HG02852 (cell line): ENCODE data around the gene EXOC3L4.

Source experiments
- ATAC-seq: cut with Tn5 transposase; IDR thresholded peaks from one replicate; pipeline ENCODE4 v1.9.1; 2021; ENCODE audit warnings: mild to moderate bottlenecking, moderate library complexity; ENCODE audit not compliant: unreplicated experiment

The EXOC3L4 gene

DNA sequence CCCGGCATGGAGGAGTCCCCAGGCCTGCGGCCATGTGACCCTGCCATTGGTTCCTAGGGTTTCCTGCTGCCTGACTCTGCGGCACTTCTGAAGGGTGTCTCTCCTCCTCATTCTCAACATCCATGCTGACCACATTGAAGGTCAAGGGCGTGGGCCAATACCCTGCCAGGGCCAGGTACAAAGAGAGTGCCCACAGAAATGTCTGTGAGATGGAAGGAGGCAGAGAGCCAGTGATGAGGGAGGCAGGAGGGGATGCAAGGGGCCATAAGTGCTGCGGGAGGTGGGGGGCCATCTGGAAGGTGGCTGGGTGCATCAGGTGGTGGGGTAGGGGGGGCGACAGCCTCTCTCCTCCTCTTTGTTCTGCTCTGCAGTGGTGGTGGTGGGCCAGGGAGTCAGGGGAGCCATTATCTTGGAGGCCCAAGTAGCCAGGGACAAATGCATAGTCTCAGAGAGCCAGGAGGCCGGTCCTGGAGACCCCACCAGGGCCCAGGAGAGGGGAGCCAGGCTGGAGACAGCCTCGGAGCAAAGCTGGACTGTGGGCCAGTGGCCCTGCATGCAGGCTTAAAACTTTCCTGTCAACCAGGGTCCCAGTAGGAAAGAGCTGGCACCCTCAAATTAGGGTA, 24.2 kb upstream of the EXOC3L4 start:
- no peak for ATAC-seq

DNA sequence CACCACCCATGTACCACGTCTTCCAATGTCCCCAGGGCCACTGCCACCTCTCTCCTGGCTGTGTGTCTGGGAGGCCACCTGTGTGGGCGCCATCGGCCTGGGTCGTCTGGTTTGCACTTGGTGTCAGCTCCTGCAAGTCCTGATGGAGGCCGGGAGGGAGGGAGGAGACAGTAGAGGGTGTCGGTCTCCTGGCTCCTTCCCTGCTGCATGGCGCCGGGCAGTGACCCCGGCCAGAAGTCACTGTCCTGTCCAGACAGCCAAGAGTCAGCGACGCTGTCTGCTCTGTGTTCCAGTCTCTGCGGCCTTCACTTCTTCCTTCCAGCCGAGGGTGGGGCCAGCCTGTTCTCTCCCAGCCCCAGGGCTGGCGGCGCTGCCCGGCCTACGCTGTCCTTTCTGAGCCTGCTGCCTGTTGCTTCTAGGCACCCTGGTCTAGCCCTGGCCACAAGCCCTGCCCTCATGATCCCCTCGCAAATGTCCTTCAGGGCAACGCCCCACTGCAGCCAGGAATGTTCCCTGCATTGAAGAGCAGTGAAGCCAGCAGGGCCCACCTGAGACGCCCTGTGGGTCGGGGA, 23.5 kb upstream of the EXOC3L4 start:
- ATAC-seq: no peak

DNA sequence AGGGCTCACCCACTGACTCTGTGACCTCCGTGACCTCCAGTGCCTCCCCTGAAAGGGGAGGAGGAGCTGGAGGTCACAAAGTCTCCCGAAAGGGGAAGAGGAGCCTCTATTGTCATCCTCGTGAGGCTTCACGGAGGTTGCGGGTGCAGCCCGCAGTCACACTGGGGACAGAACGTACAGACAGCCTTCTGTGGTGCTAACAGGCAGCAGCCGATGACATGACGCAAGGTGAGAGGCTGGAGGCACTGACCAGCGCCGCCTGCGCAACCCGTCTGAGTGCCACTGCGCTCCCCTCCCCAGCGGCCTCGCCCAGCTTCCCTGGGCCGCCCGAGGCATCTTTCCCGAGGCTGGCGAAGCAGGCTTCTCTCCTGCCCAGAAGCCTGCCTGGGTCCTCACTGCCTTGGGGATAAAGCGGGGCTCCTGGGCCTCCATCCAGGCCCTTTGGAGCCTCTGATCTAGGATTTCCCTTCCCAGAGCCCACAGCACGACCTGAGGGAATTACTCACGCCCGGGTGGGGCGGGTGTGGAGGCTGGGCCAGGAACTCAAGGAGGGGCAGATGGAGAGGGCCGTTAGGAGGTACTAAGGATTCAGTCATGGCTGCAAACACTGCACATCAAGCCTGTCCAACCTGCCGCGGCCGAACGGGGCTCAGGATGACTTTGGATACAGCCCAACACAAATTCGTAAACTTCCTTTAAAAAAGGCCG, 22.8 kb upstream of the EXOC3L4 start:
- ATAC-seq: no peak

DNA sequence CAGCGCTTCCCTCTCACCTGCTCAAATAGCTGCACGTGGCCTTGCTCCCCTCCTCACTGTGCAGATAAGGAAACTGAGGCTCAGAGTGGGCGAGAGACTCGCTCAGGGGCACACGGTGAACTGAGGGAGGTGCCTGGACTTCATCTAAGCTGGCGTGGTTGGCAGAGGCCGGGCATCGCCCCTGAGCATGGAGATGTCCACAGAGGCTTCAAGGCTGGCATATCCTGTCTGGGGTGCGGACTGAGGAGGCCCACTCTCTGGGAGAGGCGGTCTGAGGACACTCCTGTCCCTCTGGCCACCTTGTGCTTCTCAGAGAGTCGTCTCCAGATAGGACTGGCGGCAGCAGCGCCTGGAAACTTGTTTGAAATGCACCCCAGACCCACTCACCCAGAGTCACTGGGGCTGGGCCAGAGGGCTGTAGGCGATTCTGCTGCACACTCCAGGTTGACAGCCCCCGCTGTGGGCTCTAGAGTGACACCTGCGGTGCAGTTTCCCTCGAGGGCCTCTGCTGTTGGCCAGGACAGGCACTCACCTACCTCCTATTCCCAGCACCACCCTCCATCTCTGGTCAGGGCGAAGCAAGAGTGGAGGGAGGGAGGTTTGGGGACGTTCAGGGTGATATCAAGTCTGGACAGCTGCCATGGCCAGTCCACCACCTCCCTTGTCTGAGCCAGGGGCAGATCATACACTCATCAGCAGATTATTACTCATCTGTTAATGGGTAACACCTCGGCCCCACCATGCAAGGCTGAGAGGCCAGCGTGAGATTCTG, 21.7 kb upstream of the EXOC3L4 start:
- no peak for ATAC-seq

DNA sequence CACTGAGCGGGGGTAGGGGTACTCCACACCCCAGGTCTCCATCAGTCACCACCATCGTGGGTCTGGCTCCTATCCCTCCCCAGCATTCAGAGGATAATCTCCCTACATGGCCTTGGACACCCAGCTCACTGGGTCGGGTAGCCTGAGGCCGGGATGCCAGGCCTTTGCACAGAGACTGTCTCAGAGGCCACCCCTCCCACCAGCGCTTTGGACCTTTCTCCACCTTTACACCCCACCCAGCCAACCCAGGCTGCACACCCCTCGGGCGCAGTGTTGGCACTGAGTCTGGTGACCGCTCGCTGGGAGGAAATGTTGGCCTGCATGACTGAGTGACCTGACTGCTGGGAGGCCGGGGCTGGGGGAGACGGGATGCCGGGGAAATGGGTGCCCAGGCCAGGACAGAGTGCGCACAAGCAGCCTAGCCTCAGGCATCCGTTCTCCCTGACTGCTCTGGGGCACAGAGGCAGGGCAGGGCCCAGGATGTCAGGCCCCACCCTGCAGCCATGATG, 21.1 kb upstream of the EXOC3L4 start:
- ATAC-seq: no peak

DNA sequence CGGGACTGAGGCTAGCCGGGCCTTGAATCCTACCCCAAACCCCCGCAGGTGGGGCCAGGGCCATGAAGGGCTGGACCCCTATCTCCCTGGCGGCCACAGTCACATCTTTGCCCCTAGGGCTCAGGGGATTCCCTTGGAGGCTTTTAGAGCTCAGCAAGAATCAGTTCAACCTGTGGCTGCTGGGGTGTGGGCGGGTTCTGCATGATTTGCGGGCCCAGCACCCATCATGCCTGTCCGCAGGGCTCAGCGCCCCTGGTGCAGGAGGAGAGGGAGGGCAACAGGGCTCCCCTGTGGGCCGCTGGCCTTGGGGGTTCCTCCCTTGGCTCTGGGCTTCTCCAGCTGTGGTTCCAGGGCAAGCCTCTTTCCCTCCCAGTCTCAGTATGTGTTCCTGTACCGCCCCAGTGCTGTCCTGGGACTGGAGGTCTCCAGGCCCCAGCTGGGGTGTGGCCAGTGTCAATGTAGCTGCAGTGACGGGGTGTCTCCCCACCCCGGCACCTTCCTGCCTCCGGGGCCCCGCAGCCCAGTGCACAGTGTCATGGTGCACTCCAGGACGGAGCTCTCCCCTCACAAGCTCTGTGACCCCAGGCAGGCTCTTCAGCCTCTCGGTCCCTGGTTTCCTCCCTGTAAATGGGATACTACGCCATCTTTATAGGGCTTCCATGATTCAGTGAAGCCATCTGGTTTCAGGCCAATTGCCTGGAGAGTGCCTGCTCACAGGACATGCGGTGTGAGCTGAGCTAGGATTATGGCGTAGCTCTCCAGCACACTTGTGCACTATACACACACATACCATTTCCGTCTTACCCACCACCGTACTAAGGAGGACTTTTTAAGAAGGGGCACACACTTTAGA, 20.4 kb upstream of the EXOC3L4 start:
- no peak for ATAC-seq

DNA sequence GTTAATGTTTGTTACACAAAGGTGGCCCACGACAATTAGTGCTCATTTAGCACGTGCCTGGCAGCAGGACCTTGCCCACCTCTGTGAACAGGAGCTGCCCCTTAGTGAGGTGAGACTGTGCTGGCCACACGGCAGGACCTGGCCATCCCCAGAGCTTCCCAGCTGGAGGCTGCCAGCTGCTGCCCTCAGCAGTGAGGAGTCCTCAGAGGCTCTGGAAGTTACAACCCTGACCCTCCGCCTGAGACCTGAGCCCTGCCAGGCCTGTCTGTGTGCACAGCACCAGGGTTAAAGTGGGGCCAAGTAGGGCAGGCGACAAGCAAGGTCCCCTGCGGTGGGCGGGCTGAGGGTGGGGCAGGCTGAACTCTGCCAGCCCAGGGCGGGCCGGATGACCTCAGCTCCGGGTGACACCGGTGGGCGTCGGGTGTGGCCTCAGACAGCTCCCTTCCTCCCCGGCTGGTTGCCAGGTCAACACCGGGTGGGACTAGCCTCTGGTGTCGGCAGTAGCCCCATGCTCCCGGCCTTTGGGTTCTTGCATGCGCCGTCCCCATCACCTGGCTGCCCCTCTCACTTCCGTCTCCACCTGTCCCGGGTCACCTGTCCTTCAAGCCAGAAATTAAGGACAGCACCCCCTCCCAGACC, 19.7 kb upstream of the EXOC3L4 start:
- no peak for ATAC-seq

DNA sequence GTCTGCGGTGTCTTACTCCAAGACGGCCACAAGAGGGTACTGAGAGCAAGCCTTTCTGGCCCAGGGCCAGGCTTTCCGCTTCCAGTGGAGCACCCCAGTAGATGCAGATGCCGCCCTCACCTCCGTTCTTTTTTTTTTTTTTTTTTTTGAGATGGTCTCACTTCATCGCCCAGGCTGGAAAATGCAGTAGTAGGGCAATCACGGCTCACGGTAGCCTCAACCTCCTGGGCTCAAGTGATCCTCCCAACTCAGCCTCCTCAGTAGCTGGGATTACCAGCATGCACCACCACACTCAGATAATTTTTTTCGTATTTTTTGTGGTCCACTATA, 16.1 kb upstream of the EXOC3L4 start:
- ATAC-seq: no peak

DNA sequence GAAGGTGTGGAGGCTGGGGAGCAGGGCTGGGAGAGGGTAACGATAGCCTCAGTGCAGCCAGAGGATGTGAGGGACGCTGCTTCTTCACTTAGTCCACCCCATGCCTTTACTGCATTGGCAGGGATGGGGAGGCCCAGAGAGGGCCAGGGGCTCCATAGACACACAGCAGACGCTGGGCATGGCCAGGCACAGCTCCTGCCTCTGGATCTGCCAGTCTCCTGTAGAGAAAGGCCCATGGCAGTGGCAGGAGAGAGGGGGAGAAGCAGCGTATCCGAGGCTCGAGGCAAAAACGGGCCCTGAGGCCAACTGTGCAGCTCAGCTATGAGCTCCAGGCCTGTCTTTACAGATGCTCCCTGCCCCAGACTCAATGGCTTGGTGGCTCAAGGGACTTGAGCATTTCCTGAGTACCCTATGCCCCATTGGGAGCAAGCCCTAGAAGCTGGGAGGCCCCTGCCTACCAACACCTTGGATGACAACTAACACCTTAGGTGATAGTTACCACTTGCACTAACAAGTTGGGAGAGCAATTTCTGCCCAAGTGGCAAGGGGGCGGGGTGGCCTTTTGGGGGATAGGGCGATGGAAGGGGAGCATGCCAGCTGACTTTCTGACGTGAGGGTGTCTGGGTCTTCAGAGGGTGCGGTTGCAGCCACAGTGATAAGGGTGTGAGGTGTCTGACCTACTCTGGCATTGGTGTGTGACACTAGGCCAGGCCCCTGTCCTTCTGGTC, 15.5 kb upstream of the EXOC3L4 start:
- no peak for ATAC-seq

DNA sequence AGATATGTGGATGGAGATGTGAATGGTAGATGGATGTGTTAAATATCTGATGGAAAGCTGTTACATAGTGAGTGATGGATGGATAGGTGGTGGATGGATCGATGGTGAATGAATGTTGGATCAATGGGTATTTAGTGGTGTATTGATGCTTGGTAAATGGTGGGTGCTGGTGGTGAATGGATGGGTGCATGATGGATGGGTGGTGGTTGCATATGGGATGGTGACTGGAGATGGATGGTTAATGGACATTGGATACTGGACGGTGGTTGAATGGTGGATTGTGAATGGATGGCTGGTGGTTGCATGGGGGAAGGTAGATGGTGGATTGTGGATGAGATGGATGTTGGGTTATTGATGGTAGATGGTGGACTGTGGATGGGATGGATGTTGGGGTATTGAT, 12.6 kb upstream of the EXOC3L4 start:
- ATAC-seq: no peak

DNA sequence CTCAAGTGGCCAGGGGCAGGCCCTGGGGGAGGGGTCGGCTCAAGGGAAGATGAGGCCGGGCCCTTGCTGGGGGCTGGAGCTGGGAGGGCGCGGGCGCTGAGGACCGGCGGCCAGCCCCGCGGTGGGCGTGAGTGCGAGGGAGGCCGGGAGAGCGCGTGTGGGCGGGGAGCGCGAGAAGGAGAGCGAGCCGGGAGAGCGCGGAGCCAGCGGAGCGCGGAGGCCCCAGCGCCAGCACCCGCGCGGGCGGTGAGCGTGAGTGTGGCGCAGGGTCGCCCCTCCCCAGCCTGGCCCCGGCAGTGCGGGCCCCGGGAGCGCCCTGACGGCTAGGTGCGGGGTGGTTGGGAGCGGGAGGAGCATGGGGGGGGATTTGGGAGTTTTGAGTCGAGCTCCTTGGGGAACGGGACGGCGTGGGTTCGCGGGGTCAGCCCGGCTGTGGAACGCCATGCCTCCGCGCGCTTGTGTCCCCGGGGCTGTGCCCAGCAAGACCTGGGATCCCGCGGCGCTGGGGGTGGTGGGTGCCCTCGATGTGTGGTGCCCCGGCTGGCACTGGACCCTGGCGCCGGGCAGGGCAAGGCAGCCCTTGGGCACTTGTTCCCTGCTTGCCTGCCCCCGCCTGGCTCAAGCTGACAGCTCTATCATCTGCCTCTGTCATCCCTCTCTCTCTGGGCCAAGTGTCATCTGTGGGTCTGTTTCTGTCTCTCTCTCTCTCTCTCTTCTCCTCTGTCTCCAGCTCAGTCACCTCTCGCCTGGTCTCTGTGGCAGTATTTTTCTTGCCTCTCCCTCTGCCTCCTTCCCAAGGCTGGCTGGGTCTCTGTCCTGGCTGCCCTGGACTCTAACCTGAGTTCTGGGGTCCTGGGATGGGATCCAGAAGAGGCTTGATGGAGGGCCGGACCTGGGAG, 10.3 kb upstream of the EXOC3L4 start, which contains the start of gene LBHD2:
Gene LBHD2, plus strand, starts transcription at position 190 of the 899 bp plus-strand sequence. CDS start 1,803 bp downstream, outside the sequence.
- no peak for ATAC-seq

DNA sequence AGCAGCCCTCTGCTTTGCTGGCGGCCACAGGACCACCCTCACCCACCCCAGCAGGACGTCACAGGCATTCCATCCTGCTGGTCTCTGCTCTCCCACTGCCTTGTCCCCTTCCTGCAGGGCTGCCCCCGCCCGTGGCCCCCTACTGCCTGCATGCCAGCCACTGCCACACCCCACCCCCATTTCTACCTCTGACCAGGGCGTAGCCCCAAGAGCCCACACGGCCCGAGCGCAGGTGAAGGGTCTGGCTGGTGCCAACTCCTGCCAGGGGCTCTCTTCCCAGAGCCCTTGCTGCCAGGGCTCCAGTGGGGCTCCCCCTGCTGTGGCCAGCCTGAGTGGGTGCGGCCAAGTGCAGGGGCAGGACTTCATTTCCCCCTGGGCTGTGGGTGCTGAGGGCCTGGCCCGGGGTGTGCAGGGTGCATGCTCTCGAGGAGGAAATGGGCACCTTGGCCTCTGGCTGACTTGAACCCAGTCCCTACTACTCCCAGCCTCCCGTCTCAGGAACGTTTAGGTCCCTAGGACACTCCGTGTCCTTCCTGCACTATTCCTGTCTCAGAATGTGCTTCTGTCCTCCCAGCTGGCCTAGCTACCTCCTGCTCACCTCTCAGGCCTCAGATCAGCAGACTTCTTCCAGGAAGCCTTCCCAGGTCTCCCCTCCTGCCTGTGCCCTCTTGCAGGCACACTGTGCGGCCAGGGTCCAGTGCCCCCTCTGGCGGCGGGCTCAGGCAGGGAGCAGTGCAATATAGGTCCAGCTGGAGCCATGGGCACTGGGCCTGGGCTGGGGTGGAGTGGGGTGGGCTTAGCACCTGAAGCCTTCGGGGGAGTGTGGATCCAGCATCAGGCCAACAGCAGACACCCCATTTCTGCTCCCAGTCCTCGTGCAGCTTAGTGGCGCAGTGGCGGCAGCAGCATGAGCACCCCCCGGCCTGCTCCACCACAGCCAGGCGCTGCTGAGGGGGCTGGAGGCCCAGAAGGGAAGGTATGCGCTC, 9.1 kb upstream of the EXOC3L4 start:
- no peak for ATAC-seq

DNA sequence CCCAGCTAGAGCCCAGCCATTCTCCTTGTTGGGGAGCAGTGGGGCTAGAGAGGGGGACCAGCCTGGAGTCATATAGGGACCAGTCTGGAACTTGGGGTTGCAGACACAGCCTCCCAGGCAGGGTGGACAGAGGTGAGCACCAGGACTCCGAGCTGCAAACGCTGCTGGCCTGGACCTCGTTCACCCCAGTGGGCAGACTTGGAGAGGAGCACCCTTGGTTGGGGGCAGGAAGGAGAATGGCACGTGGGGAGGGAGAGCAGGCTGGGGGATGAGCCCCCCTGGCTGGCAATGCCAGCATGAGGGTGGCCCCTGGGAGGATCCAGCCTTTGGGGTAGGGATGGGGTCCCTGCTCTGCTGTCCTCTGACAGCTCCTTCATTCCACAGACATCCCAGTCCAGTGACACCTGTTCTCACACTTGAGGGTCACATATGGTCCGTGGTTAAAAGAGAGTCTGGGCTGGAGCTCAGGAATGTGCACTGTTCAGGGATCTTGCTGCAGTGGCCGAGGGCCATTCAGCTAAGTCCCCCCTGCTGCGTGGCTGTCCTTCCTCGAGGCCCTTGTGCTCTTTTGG, 7.7 kb upstream of the EXOC3L4 start:
- no peak for ATAC-seq

DNA sequence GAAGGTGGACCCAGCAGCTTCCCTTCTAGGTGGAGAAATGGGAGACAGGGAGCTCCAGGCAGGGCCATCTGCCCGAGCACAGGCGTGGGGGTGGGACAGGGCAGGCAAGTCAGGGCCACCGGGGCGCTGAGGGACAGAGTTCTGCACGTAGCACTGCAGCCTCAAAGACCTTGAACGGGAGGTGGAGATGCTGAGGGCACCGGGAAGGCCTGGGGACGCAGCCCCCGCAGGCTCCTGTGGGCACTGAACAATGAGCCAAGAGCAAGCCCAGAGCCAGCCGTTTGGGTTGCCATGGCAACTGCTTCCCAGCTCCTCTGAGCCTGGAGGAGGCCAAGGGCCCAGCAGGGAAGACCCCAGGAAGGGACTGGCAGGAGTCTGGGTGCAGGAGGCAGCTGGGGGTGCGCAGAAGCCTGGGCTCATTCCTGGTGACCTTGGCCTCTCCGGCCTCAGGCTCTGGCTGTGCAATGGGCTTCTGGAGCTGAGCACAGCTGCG, 7.1 kb upstream of the EXOC3L4 start:
- no peak for ATAC-seq

DNA sequence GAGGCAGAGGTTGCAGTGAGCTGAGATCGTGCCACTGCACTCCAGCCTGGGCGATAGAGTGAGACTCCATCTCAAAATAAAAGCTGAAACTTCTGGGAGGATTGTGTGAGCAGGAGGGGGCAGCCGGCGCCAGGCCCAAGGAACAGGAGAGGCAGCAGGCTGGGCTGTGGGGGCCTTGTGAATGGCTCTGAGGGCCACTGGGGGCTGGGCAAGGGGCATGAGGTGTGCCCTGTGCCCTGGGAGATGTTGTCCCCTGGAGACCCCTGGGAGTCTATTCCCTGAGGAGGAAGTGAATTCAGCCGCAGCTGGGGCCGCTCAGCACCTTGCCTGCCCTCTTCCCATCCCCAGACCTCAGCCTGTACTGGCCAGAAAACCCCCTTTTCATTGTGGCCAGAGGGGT, 5.6 kb upstream of the EXOC3L4 start:
- no peak for ATAC-seq

DNA sequence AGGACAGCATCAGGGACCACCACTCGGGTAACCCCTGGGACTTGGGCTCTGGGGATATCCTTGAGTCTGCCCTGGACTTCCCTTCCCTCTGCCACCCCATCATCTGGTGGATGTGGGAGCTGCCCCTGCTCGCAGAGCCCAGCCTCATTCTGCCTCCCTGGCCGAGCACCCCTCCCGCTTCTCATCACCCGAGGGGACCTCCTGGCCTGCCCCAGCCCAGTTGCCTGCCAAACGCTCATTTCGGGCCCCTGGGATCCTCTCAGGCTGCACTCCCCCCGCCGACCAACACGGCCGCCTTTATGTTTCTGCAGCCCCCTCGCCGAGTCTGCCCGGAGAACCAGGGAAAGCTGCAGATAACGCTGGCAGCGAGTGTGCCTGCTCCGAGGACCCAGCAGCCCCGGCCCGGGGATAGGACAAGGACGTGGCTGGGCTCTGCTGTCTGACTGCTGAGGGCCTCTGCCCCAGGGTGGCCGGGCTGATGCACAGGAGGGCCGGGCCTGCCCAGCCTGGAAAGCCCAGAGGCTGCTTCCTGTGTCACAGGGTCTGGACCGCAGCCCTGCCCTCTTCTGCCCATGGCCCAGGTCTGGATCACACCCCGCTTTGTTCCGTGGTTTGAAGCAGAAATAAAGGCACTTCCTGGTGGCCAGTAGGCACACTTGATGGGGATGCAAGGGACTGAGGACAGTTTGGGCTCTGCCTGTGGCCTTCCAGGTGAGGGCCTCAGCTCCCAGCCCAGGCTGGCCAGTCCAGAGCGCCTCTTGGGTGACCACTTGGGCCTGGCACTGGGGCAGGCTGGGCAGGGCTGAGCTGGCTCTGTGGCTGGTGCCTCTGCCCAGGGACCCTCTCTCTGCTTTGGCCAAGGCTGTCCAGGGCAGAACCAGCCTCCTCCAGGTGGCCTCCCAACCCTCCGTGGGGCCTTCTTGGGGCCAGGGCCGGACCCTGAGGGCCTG, 4.9 kb upstream of the EXOC3L4 start:
- no peak for ATAC-seq
